HCT116 (cell line): Measurements from ENCODE around the gene GALNT18. TPM values are rescaled to one million over a fixed set of nuclear protein-coding genes. Genes with fewer than 3 reads are reported as not detected.

Experiments
- ATAC-seq: fragments of 200-7000 bp; cut with Tn5 transposase; 2 replicates; pipeline ENCODE4 v1.9.1; 2020; ENCODE audit warnings: mild to moderate bottlenecking, moderate library complexity
- BruUV-seq: library from RNA; stranded (reverse); fragments of 400-500 nt; replicated peaks from 2 replicates; lab custom pipeline; 2021; lab: Mats Ljungman, UMichigan
- CTCF ChIA-PET: fragments of 300-600 bp; sonication (Branson Sonifier 250); formaldehyde crosslinking; loops from one replicate; lab custom pipeline; 2021; ENCODE audit warnings: antibody characterized with exemption; lab: Charles Lee
- POLR2A ChIA-PET: fragments of 300-600, 350-600 bp; sonication (Branson Sonifier 250); formaldehyde crosslinking; loops from one replicate; lab custom pipeline; 2021; ENCODE audit warnings: antibody characterized with exemption; lab: Charles Lee
- RAD21 ChIA-PET, 2 experiments: fragments of 300-600 bp; sonication (Branson Sonifier 250); formaldehyde crosslinking; loops; one replicate each; lab custom pipeline; 2023; ENCODE audit warnings: low total read pairs in 2 of 2; ENCODE audit not compliant: uncharacterized antibody in 2 of 2, unreplicated experiment in 2 of 2, low non-redundant PET in 1 of 2; lab: Charles Lee
- DNase-seq: peaks from one replicate; pipeline ENCODE4 v3.0.0-alpha.2; 2010; ENCODE audit warnings: low read depth, low spot score
- H2AFZ ChIP-seq: fragments of 200-600 bp; shearing (Covaris generic), sonication (generic); 2 replicates; pipeline ENCODE4 v1.6.1; 2017; ENCODE audit warnings: low read depth, mixed run types, mixed read lengths, antibody characterized with exemption, low read length; ENCODE audit not compliant: poor library complexity, severe bottlenecking
- H3K27ac ChIP-seq: 2 replicates; pipeline ENCODE4 v1.5.1; 2012; ENCODE audit warnings: low read depth, low read length
- H3K27me3 ChIP-seq: fragments of 200-600 bp; sonication (generic); 2 replicates; pipeline ENCODE4 v1.6.1; 2016; ENCODE audit warnings: mixed run types, low read length, mixed read lengths; ENCODE audit not compliant: insufficient read depth
- H3K36me3 ChIP-seq, 2 experiments: fragments of 200-500 bp in 1 of 2; fragments of 200-600 bp in 1 of 2; sonication (Bioruptor generic) in 1 of 2; sonication (generic) in 1 of 2; 2 replicates each; pipeline versions ENCODE4 v1.5.1 to v1.6.1; 2014 to 2016; ENCODE audit warnings: low read length in 2 of 2, inconsistent platforms in 1 of 2, mixed read lengths in 1 of 2, mixed run types in 1 of 2; ENCODE audit not compliant: insufficient read depth in 2 of 2, control insufficient read depth in 1 of 2
- H3K4me1 ChIP-seq, 2 experiments: fragments of 200-600 bp in 1 of 2; sonication (generic) in 1 of 2; 2 replicates each; pipeline versions ENCODE4 v1.5.1 to v1.6.1; 2012 to 2017; ENCODE audit warnings: low read length in 2 of 2, inconsistent platforms in 1 of 2, mild to moderate bottlenecking in 1 of 2, mixed read lengths in 1 of 2, mixed run types in 1 of 2, moderate library complexity in 1 of 2; ENCODE audit not compliant: insufficient read depth in 2 of 2, control insufficient read depth in 1 of 2
- H3K4me2 ChIP-seq: fragments of 200-600 bp; sonication (generic); 2 replicates; pipeline ENCODE4 v1.6.1; 2017; ENCODE audit warnings: mixed run types, low read length, mixed read lengths
- H3K4me3 ChIP-seq, 2 experiments: fragments of 200-600 bp in 1 of 2; sonication (generic) in 1 of 2; replicated peaks in 1 of 2; 2 replicates each; pipeline ENCODE4 v1.5.1; 2011 to 2016; ENCODE audit warnings: low read length in 2 of 2, control low read depth in 1 of 2, low read depth in 1 of 2, mild to moderate bottlenecking in 1 of 2, mixed read lengths in 1 of 2, mixed run types in 1 of 2
- H3K79me2 ChIP-seq: fragments of 200-600 bp; sonication (generic); 2 replicates; pipeline ENCODE4 v1.6.1; 2017; ENCODE audit warnings: mild to moderate bottlenecking, mixed run types, low read length, moderate library complexity, mixed read lengths; ENCODE audit not compliant: insufficient read depth
- H3K9ac ChIP-seq: fragments of 200-600 bp; sonication (generic); 2 replicates; pipeline ENCODE4 v1.6.1; 2016; ENCODE audit warnings: low read length, mixed read lengths
- H3K9me2 ChIP-seq: fragments of 200-600 bp; sonication (generic), shearing (Covaris generic); 2 replicates; pipeline ENCODE4 v1.6.1; 2017; ENCODE audit warnings: mixed run types, mild to moderate bottlenecking, moderate library complexity; ENCODE audit not compliant: insufficient read depth
- H3K9me3 ChIP-seq, 2 experiments: fragments of 200-500 bp in 1 of 2; fragments of 200-600 bp in 1 of 2; sonication (Bioruptor generic) in 1 of 2; sonication (generic) in 1 of 2; 2 replicates each; pipeline ENCODE4 v1.6.1; 2014 to 2017; ENCODE audit warnings: low read length in 2 of 2, mixed read lengths in 2 of 2, inconsistent platforms in 1 of 2, low read depth in 1 of 2, mild to moderate bottlenecking in 1 of 2, mixed run types in 1 of 2, moderate library complexity in 1 of 2; ENCODE audit not compliant: control insufficient read depth in 1 of 2, insufficient read depth in 1 of 2
- H4K20me1 ChIP-seq: fragments of 200-600 bp; sonication (generic), shearing (Covaris generic); 2 replicates; pipeline ENCODE4 v1.6.1; 2017; ENCODE audit warnings: mixed run types, mild to moderate bottlenecking, moderate library complexity; ENCODE audit not compliant: insufficient read depth
- ATF3 ChIP-seq: IDR thresholded peaks from 2 replicates; pipeline ENCODE4 v1.6.1; 2012
- CBX3 ChIP-seq: IDR thresholded peaks from 2 replicates; pipeline ENCODE4 v1.6.1; 2012; ENCODE audit warnings: low read depth
- EGR1 ChIP-seq: IDR thresholded peaks from 2 replicates; pipeline ENCODE4 v1.6.1; 2012; ENCODE audit warnings: low read depth
- ELF1 ChIP-seq: IDR thresholded peaks from 2 replicates; pipeline ENCODE4 v1.6.1; 2012; ENCODE audit warnings: low read depth, borderline replicate concordance
- EZH2 ChIP-seq: fragments of 200-600 bp; sonication (generic); IDR thresholded peaks from 2 replicates; pipeline ENCODE4 v1.6.1; 2017; ENCODE audit warnings: antibody characterized with exemption, mixed run types
- EZH2phosphoT487 ChIP-seq: fragments of 200-600 bp; IDR thresholded peaks from 2 replicates; pipeline ENCODE4 v1.6.1; 2018; ENCODE audit warnings: antibody characterized with exemption, borderline replicate concordance
- JUND ChIP-seq: IDR thresholded peaks from 2 replicates; pipeline ENCODE4 v1.6.1; 2012
- MAX ChIP-seq: IDR thresholded peaks from 2 replicates; pipeline ENCODE4 v1.6.1; 2012
- POLR2A ChIP-seq: IDR thresholded peaks from 2 replicates; pipeline ENCODE4 v1.7.0; 2011; ENCODE audit warnings: borderline replicate concordance; ENCODE audit not compliant: insufficient read depth, insufficient read length; ENCODE audit errors: extremely low read depth
- POLR2AphosphoS5 ChIP-seq: IDR thresholded peaks from 2 replicates; pipeline ENCODE4 v1.6.1; 2011; ENCODE audit warnings: mild to moderate bottlenecking, low read depth, low read length, moderate library complexity
- RAD21 ChIP-seq: IDR thresholded peaks from 2 replicates; pipeline ENCODE4 v1.6.1; 2012; ENCODE audit warnings: low read depth, mild to moderate bottlenecking
- SRF ChIP-seq: IDR thresholded peaks from 2 replicates; pipeline ENCODE4 v1.6.1; 2012; ENCODE audit warnings: low read depth
- TCF7L2 ChIP-seq: IDR thresholded peaks from 2 replicates; pipeline ENCODE4 v1.7.0; 2011; ENCODE audit warnings: borderline replicate concordance, inconsistent platforms; ENCODE audit not compliant: insufficient read depth, insufficient read length; ENCODE audit errors: extremely low read depth
- YY1 ChIP-seq: IDR thresholded peaks from 2 replicates; pipeline ENCODE4 v1.6.1; 2011; ENCODE audit warnings: low read length, low read depth, moderate library complexity, mild to moderate bottlenecking; ENCODE audit not compliant: insufficient replicate concordance; ENCODE audit errors: extremely low read depth
- ZFX ChIP-seq: fragments of 450-650 bp; IDR thresholded peaks from 2 replicates; pipeline ENCODE4 v1.6.1; 2017
- ZNF274 ChIP-seq: fragments of 200-500 bp; sonication (Bioruptor generic); IDR thresholded peaks from 2 replicates; pipeline ENCODE4 v1.6.1; 2014; ENCODE audit warnings: mild to moderate bottlenecking, low read depth, low read length, inconsistent platforms
- intact Hi-C: fragments of 100-400 bp; cut with micrococcal nuclease; formaldehyde crosslinking; loops from 2 replicates; pipeline ENCODE4 v1.10.0; 2022
- total RNA-seq: library from RNA; stranded (reverse); gene quantifications from one replicate; pipeline ENCODE4 v1.2.1, GENCODE V29; 2021; ENCODE audit not compliant: unreplicated experiment

GALNT18 gene
- total RNA-seq, 1 experiment from 2014 or later, result 19.9 TPM

- Histone ChIP-seq H3K27ac (no peak overlapping the region), H3K4me1 (no peaks in the 10 kb centered on the region), H3K9me3 (no peaks in the 10 kb centered on the region), H4K20me1 (no peaks in the 10 kb centered on the region), H3K9me2 (no peaks in the 10 kb centered on the region), H3K79me2 (peaks cover 11% of the 10 kb centered on the region; the same call in 1 of the 2 replicates), H2AFZ (no peak overlapping the region), H3K36me3 (no peaks in the 10 kb centered on the region), H3K4me3 (no peak overlapping the region), H3K27me3 (no peaks in the 10 kb centered on the region), H3K9ac (no peak overlapping the region), H3K4me2 (no peak overlapping the region)
- ChIA-PET POLR2A (no interaction called here), RAD21 (no interaction called here), CTCF (no interaction called here)
- TF ChIP-seq YY1 (no peak), ELF1 (no peak), ATF3 (no peak), EGR1 (no peak), EZH2phosphoT487 (no peak), POLR2A (no peak), POLR2AphosphoS5 (no peak), RAD21 (no peak), TCF7L2 (no peak), SRF (no peak), MAX (no peak), EZH2 (no peak), ZFX (no peak), JUND (no peak), ZNF274 (no peak), CBX3 (no peak)
- DNase-seq, result no peak
- no peak for ATAC-seq
- intact Hi-C loops, result no loop called here
- no TSS peak for BruUV-seq
These were observed 63.0 kb downstream of the GALNT18 start for GRCh38 chr11:11558826-11559225.
